ENCODE data around the gene WDR86.

Gene WDR86

DNA sequence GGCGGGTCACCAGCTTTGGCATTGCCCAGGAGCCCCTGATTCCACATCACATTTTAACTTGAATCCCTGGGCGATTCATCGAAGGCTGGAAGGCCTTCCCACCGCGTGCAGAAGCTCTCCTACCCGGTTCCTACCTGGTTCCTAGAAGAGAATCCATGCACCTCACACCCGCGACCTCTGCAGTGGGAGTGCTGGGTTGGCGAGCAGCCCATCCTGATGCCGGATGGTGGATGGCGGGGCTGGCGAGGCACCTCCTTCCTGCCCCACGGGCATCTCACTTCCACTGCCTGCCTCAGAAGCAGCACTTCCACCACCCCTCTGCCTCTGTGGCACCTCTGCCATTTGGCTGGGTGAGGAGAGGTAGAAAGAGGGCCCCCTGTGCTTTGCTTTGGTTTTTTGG lies 36.2 kb downstream of the WDR86 start:
- Histone ChIP-seq H3K9me3 (ENCODE audit: insufficient read depth, low read depth, low read length) (no peaks in the 10 kb centered on the region), H3K27me3 (ENCODE audit: insufficient read depth, low read length) (no peaks in the 10 kb centered on the region), H3K9ac (ENCODE audit: low read depth, low read length) (no peak overlapping the region), H3K4me1 (ENCODE audit: insufficient read depth, low read length) (peaks cover 14% of the 10 kb centered on the region; the same call in 1 of the 2 replicates), H3K27ac (ENCODE audit: low read depth, low read length) (no peak overlapping the region), H3K4me3 (ENCODE audit: low read length) (no peak overlapping the region), H3K36me3 (ENCODE audit: insufficient read depth, low read length) (peaks cover 35% of the 10 kb centered on the region)
- WGBS, result 92% methylated on average over 13 of the region's 13 CpGs

GRCh38 chr7:151372612-151373265 lies 37.1 kb downstream of the WDR86 start:
- Histone ChIP-seq H3K9ac (ENCODE audit: low read depth, low read length) (no peak overlapping the region), H3K4me1 (ENCODE audit: insufficient read depth, low read length) (peaks cover 14% of the 10 kb centered on the region; the same call in 1 of the 2 replicates), H3K27me3 (ENCODE audit: insufficient read depth, low read length) (no peaks in the 10 kb centered on the region), H3K4me3 (ENCODE audit: low read length) (no peak overlapping the region), H3K27ac (ENCODE audit: low read depth, low read length) (peak overlapping the region; percentile 4; the same call in 1 of the 2 replicates), H3K9me3 (ENCODE audit: insufficient read depth, low read depth, low read length) (no peaks in the 10 kb centered on the region), H3K36me3 (ENCODE audit: insufficient read depth, low read length) (peaks cover 29% of the 10 kb centered on the region)
- 63% methylated on average over 10 of the region's 10 CpGs for WGBS

DNA sequence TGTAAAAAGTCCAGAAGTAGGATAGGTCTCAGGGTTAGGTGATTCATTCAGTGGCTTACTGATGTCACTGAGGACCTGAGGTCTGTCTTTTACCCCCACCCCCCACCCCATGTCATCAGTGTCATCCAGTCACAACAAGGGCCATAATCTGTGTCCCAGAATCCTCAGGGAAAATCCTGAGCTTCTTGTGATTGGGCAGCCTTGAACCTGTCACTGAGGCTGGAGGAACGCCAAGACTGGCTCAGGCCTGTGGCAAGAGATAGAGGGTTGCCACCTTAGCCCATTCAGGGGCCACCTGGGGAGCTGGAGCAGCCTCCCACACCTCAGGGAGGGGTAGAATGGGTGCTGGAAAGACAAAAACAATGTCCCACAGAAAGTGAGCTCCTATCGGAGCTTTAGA lies 38.6 kb downstream of the WDR86 start:
- H3K27ac ChIP-seq (ENCODE audit: low read depth, low read length), result no peak overlapping the region
- H3K4me1 ChIP-seq (ENCODE audit: insufficient read depth, low read length), result peaks cover 14% of the 10 kb centered on the region; the same call in 1 of the 2 replicates
- WGBS, result 95% methylated on average over 2 of the region's 2 CpGs
- no peak overlapping the region for H3K4me3 ChIP-seq (ENCODE audit: low read length)
- no peaks in the 10 kb centered on the region for H3K27me3 ChIP-seq (ENCODE audit: insufficient read depth, low read length)
- H3K36me3 ChIP-seq (ENCODE audit: insufficient read depth, low read length), result peaks cover 19% of the 10 kb centered on the region
- no peak overlapping the region for H3K9ac ChIP-seq (ENCODE audit: low read depth, low read length)
- no peaks in the 10 kb centered on the region for H3K9me3 ChIP-seq (ENCODE audit: insufficient read depth, low read depth, low read length)

DNA sequence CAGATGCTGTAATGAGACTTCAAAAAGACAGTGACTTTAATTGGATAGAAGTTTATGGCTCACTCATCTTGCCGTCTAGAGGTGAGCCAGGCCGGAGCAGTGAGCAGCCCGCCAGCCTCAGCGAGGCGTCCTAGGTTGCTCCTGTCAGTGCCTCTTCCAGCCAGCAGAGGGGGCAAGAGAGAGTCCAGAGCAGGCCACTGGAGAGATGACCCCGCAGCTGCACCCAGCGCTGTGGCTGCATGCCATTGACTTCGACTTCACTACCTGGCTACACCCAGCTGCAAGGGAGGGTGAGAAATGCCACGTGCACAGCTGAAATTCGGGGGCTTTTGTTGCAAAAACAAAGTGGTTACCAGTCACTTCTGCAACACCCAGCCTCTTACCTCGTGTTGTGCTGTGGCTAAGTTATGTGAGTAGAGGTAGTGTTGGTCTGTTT lies 41.7 kb downstream of the WDR86 start:
- Histone ChIP-seq H3K9ac (ENCODE audit: low read depth, low read length) (no peak overlapping the region), H3K9me3 (ENCODE audit: insufficient read depth, low read depth, low read length) (no peaks in the 10 kb centered on the region), H3K27ac (ENCODE audit: low read depth, low read length) (no peak overlapping the region), H3K27me3 (ENCODE audit: insufficient read depth, low read length) (no peaks in the 10 kb centered on the region), H3K4me1 (ENCODE audit: insufficient read depth, low read length) (peaks cover 12% of the 10 kb centered on the region; the same call in 1 of the 2 replicates), H3K36me3 (ENCODE audit: insufficient read depth, low read length) (peaks cover 17% of the 10 kb centered on the region), H3K4me3 (ENCODE audit: low read length) (no peak overlapping the region)
- WGBS, result 22% methylated on average over 11 of the region's 11 CpGs

- H3K36me3 ChIP-seq (ENCODE audit: insufficient read depth, low read length), result peaks cover 26% of the 10 kb centered on the region
- no peaks in the 10 kb centered on the region for H3K27me3 ChIP-seq (ENCODE audit: insufficient read depth, low read length)
- no peaks in the 10 kb centered on the region for H3K9me3 ChIP-seq (ENCODE audit: insufficient read depth, low read depth, low read length)
- H3K4me1 ChIP-seq (ENCODE audit: insufficient read depth, low read length), result peaks cover 3% of the 10 kb centered on the region; the same call in 1 of the 2 replicates
- no peak overlapping the region for H3K27ac ChIP-seq (ENCODE audit: low read depth, low read length)
- no peak overlapping the region for H3K9ac ChIP-seq (ENCODE audit: low read depth, low read length)
- WGBS, result 94% methylated on average over 4 of the region's 4 CpGs
- no peak overlapping the region for H3K4me3 ChIP-seq (ENCODE audit: low read length)
Observed at GRCh38 chr7:151367284-151367683, 42.6 kb downstream of the WDR86 start.

GRCh38 chr7:151366880-151367222 lies 43.0 kb downstream of the WDR86 start:
- H3K27ac ChIP-seq (ENCODE audit: low read depth, low read length), result no peak overlapping the region
- H3K36me3 ChIP-seq (ENCODE audit: insufficient read depth, low read length), result peaks cover 30% of the 10 kb centered on the region
- 84% methylated on average over 5 of the region's 5 CpGs for WGBS
- no peaks in the 10 kb centered on the region for H3K4me1 ChIP-seq (ENCODE audit: insufficient read depth, low read length)
- H3K9ac ChIP-seq (ENCODE audit: low read depth, low read length), result no peak overlapping the region
- H3K4me3 ChIP-seq (ENCODE audit: low read length), result no peak overlapping the region
- no peaks in the 10 kb centered on the region for H3K27me3 ChIP-seq (ENCODE audit: insufficient read depth, low read length)
- no peaks in the 10 kb centered on the region for H3K9me3 ChIP-seq (ENCODE audit: insufficient read depth, low read depth, low read length)

DNA sequence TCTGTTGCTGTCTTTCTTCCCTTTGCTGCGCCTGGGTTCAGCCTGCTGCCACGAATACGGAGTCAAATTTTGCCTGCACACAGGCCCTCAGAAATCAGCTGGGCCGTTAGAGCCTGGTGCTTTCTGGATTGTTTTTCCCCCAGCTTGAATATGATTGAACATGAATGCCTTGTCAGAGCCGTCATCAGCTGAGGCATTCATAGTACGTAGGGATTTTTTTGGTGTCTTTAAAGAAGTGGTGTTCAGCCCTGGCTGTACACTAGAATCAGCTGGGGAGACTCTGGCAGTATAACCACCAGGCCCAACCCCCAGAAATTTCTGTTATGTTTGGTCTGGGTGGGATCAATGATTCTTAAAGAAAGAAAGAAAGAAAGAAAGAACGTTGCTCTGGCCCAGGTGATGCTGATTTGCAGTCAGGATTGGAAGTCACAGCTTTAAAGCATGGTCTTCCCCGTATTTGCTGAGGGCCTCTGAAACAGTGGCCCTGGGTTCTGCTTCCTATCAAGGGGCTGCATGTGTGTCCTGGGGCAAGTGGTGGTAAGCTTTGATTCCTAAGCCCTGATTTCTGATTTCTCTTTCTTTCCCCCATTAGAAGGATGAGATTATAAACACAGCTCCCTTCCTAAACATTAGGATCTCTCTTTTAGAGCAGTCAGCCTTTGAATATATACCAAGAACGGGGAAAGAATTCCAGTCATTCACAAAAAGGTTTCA lies 43.5 kb downstream of the WDR86 start:
- Histone ChIP-seq H3K27me3 (ENCODE audit: insufficient read depth, low read length) (no peaks in the 10 kb centered on the region), H3K9me3 (ENCODE audit: insufficient read depth, low read depth, low read length) (no peaks in the 10 kb centered on the region), H3K4me3 (ENCODE audit: low read length) (no peak overlapping the region), H3K4me1 (ENCODE audit: insufficient read depth, low read length) (no peaks in the 10 kb centered on the region), H3K9ac (ENCODE audit: low read depth, low read length) (no peak overlapping the region), H3K27ac (ENCODE audit: low read depth, low read length) (no peak overlapping the region), H3K36me3 (ENCODE audit: insufficient read depth, low read length) (peaks cover 35% of the 10 kb centered on the region)
- 86% methylated on average over 9 of the region's 9 CpGs for whole genome bisulfite sequencing

- Histone ChIP-seq H3K4me3 (ENCODE audit: low read length) (no peak overlapping the region), H3K9ac (ENCODE audit: low read depth, low read length) (no peak overlapping the region), H3K9me3 (ENCODE audit: insufficient read depth, low read depth, low read length) (no peaks in the 10 kb centered on the region), H3K4me1 (ENCODE audit: insufficient read depth, low read length) (no peaks in the 10 kb centered on the region), H3K27me3 (ENCODE audit: insufficient read depth, low read length) (no peaks in the 10 kb centered on the region), H3K27ac (ENCODE audit: low read depth, low read length) (no peak overlapping the region), H3K36me3 (ENCODE audit: insufficient read depth, low read length) (peaks cover 41% of the 10 kb centered on the region)
- WGBS, result 92% methylated on average over 1 of the region's 1 CpG
Observed at GRCh38 chr7:151363182-151363581, 46.7 kb downstream of the WDR86 start.

DNA sequence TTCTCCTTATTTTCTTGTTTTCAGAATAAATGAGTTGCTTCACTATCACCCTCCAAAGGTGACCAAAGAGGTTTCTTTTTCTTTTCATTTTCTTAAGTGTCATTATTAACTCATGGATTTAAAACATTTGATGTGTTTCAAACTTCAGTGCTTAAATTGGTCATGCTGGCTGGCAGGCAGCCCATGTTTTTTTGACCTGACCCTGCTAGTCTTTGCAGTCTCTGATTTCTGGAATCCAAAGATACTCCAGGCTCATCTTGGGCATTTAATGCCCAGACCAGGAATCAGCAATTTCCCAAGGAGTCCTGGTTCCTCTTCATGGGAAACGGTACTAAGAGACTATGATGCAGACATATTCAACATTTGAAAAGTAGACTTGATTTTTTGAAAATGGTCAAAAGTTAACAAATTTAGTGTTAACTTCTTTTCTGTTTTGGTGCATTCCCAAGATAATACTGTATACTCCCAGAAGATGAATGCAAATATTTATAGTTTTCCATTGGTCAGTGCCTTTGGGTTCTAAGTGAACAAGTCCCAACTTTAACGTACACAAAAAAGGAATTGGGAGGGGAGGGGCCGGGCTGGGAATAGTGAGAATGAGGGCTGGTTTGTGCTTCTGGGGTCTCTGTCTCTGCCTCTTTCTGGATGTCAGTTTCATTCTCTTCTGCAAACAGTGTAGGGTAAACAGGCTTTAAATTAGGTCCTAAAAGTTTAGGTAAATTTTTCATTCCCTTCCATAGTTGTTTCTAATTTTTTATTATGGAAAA lies 48.5 kb downstream of the WDR86 start:
- H3K36me3 ChIP-seq (ENCODE audit: insufficient read depth, low read length), result peaks cover 56% of the 10 kb centered on the region
- WGBS, result 92% methylated on average over 3 of the region's 3 CpGs

DNA sequence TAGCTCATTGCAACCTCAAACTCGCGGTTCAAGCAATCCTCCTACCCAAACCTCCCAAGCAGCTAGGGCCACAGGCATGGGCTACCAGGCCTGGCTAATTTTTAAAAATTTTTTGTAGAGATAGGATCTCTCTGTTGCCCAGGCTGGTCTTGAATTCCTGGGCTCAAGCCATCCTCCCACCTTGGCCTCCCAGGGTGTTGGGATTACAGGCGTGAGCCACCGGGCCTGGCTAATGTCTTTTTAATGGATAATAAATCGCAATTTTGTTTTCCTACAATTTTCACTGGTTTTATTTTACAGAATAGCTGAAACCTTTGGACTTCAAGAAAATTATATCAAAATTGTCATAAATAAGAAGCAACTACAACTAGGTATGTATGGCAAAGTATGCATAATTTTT lies 57.3 kb downstream of the WDR86 start:
- Histone ChIP-seq H3K4me3 (ENCODE audit: low read length) (no peak overlapping the region), H3K27me3 (ENCODE audit: insufficient read depth, low read length) (no peaks in the 10 kb centered on the region), H3K36me3 (ENCODE audit: insufficient read depth, low read length) (peaks cover 83% of the 10 kb centered on the region), H3K27ac (ENCODE audit: low read depth, low read length) (no peak overlapping the region), H3K4me1 (ENCODE audit: insufficient read depth, low read length) (no peaks in the 10 kb centered on the region), H3K9me3 (ENCODE audit: insufficient read depth, low read depth, low read length) (no peaks in the 10 kb centered on the region), H3K9ac (ENCODE audit: low read depth, low read length) (no peak overlapping the region)
- 96% methylated on average over 2 of the region's 5 CpGs for WGBS

More for the DNA sequence above, 48.5 kb downstream of the WDR86 start:
- Histone ChIP-seq H3K4me3 (ENCODE audit: low read length) (no peak overlapping the region), H3K9me3 (ENCODE audit: insufficient read depth, low read depth, low read length) (no peaks in the 10 kb centered on the region), H3K4me1 (ENCODE audit: insufficient read depth, low read length) (no peaks in the 10 kb centered on the region), H3K9ac (ENCODE audit: low read depth, low read length) (no peak overlapping the region), H3K27me3 (ENCODE audit: insufficient read depth, low read length) (no peaks in the 10 kb centered on the region), H3K27ac (ENCODE audit: low read depth, low read length) (no peak overlapping the region)

- Histone ChIP-seq H3K36me3 (ENCODE audit: insufficient read depth, low read length) (peaks cover 83% of the 10 kb centered on the region), H3K4me3 (ENCODE audit: low read length) (no peak overlapping the region), H3K27me3 (ENCODE audit: insufficient read depth, low read length) (no peaks in the 10 kb centered on the region), H3K27ac (ENCODE audit: low read depth, low read length) (no peak overlapping the region), H3K9me3 (ENCODE audit: insufficient read depth, low read depth, low read length) (no peaks in the 10 kb centered on the region), H3K4me1 (ENCODE audit: insufficient read depth, low read length) (no peaks in the 10 kb centered on the region), H3K9ac (ENCODE audit: low read depth, low read length) (no peak overlapping the region)
- WGBS, result 95% methylated on average over 6 of the region's 6 CpGs
Observed at GRCh38 chr7:151351967-151352366, 57.9 kb downstream of the WDR86 start.
